B cell (primary cell): ENCODE measurements around the gene ALAD. TPM values are rescaled to one million over a fixed set of nuclear protein-coding genes. Genes with fewer than 3 reads are reported as not detected.
A peak's percentile ranks its signal among the peaks of the same experiment; 100 is the strongest.

Experiments used
- ATAC-seq: fragments of 200-7000 bp; cut with Tn5 transposase; one replicate; pipeline ENCODE4 v1.10.0; 2021; ENCODE audit warnings: low read depth, mild to moderate bottlenecking, moderate number of reproducible peaks, moderate library complexity
- CTCF ChIA-PET: fragments of 350-600 bp; sonication (Branson Sonifier 250); formaldehyde crosslinking; loops from one replicate; lab custom pipeline; 2021; ENCODE audit warnings: antibody characterized with exemption, inconsistent platforms; lab: Charles Lee
- POLR2A ChIA-PET: fragments of 350-600 bp; sonication (Branson Sonifier 250); formaldehyde crosslinking; loops from one replicate; lab custom pipeline; 2021; ENCODE audit warnings: antibody characterized with exemption; lab: Charles Lee
- DNase-seq: peaks from one replicate; pipeline ENCODE4 v3.0.0; 2013
- H2AFZ ChIP-seq: 2 replicates; pipeline ENCODE4 v1.6.1; 2012; ENCODE audit warnings: mild to moderate bottlenecking, low read depth, low read length; ENCODE audit not compliant: insufficient read depth, poor library complexity, severe bottlenecking
- H3K27ac ChIP-seq, 2 donors: 1 replicate in 1 of 2; 2 replicates in 1 of 2; pipeline ENCODE4 v1.5.1; 2012 to 2013; ENCODE audit warnings: low read length in 2 of 2, mild to moderate bottlenecking in 2 of 2, moderate library complexity in 1 of 2
- H3K27me3 ChIP-seq, 4 experiments: fragments of 200-600 bp in 1 of 4; sonication (generic) in 1 of 4; replicated peaks in 1 of 4; 1 replicate in 2 of 4; 2 replicates in 2 of 4; pipeline versions ENCODE4 v1.6.1 to v1.7.0; 2013 to 2016; ENCODE audit warnings: low read length in 3 of 4, mild to moderate bottlenecking in 2 of 4, mixed read lengths in 1 of 4, moderate library complexity in 1 of 4; ENCODE audit not compliant: insufficient read depth in 4 of 4, control insufficient read depth in 3 of 4; ENCODE audit errors: control extremely low read depth in 1 of 4
- H3K36me3 ChIP-seq, 2 experiments: replicated peaks in 1 of 2; 1 replicate in 1 of 2; 2 replicates in 1 of 2; pipeline versions ENCODE4 v1.6.1 to v1.7.1; 2013; ENCODE audit warnings: low read length in 1 of 2; ENCODE audit not compliant: insufficient read depth in 2 of 2, control insufficient read depth in 1 of 2; ENCODE audit errors: control extremely low read depth in 1 of 2, extremely low read depth in 1 of 2
- H3K4me1 ChIP-seq, 2 donors: fragments of 200-600 bp in 1 of 2; sonication (generic) in 1 of 2; 1 replicate in 1 of 2; 2 replicates in 1 of 2; pipeline versions ENCODE4 v1.5.1 to v1.6.1; 2013 to 2017; ENCODE audit warnings: low read length in 2 of 2; ENCODE audit not compliant: control insufficient read depth in 2 of 2, insufficient read depth in 2 of 2
- H3K4me2 ChIP-seq: replicated peaks from 2 replicates; pipeline ENCODE3; 2012; ENCODE audit warnings: mild to moderate bottlenecking, low read depth, low read length; ENCODE audit not compliant: poor library complexity, severe bottlenecking
- H3K4me3 ChIP-seq, 5 experiments: fragments of 200-600 bp in 1 of 5; sonication (generic) in 1 of 5; 1 replicate in 3 of 5; 2 replicates in 2 of 5; pipeline versions ENCODE4 v1.5.1 to v1.7.0; 2011 to 2016; ENCODE audit warnings: low read length in 4 of 5, mild to moderate bottlenecking in 4 of 5, low read depth in 2 of 5, control low read depth in 1 of 5, moderate library complexity in 1 of 5; ENCODE audit not compliant: insufficient read depth in 1 of 5; ENCODE audit errors: control extremely low read depth in 1 of 5, extremely low read depth in 1 of 5
- H3K79me2 ChIP-seq: fragments of 200-600 bp; sonication (generic); one replicate; pipeline ENCODE4 v1.6.0; 2016; ENCODE audit warnings: low read length; ENCODE audit not compliant: control insufficient read depth, insufficient read depth
- H3K9ac ChIP-seq: fragments of 200-600 bp; sonication (generic); 2 replicates; pipeline ENCODE4 v1.6.1; 2017; ENCODE audit warnings: mild to moderate bottlenecking, low read length, moderate library complexity
- H3K9me3 ChIP-seq, 3 donors: one replicate each; pipeline versions ENCODE4 v1.6.1 to v1.7.1; 2013; ENCODE audit warnings: low read length in 2 of 3; ENCODE audit not compliant: control insufficient read depth in 2 of 3, insufficient read depth in 1 of 3; ENCODE audit errors: control extremely low read depth in 1 of 3
- H4K20me1 ChIP-seq: 2 replicates; pipeline ENCODE4 v1.6.0; 2012; ENCODE audit warnings: mild to moderate bottlenecking, low read length; ENCODE audit not compliant: insufficient read depth, control insufficient read depth, poor library complexity, severe bottlenecking
- H3K27ac Mint-ChIP-seq: one replicate; pipeline ENCODE4 v1.8.0; 2021; ENCODE audit warnings: mixed read lengths
- H3K27me3 Mint-ChIP-seq: one replicate; pipeline ENCODE4 v1.8.0; 2021; ENCODE audit warnings: mixed read lengths
- H3K4me1 Mint-ChIP-seq: one replicate; pipeline ENCODE4 v1.8.0; 2021; ENCODE audit warnings: mixed read lengths
- H3K4me3 Mint-ChIP-seq: one replicate; pipeline ENCODE4 v1.8.0; 2021; ENCODE audit warnings: mixed read lengths
- H3K9me3 Mint-ChIP-seq: one replicate; pipeline ENCODE4 v1.8.0; 2022; ENCODE audit warnings: mixed read lengths; ENCODE audit not compliant: insufficient read depth
- CTCF ChIP-seq: fragments of 200-600 bp; IDR thresholded peaks from one replicate; pipeline ENCODE4 v1.8.0; 2022; ENCODE audit warnings: antibody characterized with exemption, mild to moderate bottlenecking
- EZH2 ChIP-seq: IDR thresholded peaks from 2 replicates; pipeline ENCODE4 v1.6.1; 2012; ENCODE audit warnings: borderline replicate concordance, low read depth, mild to moderate bottlenecking, moderate library complexity, low read length; ENCODE audit not compliant: insufficient read depth, poor library complexity, severe bottlenecking
- WGBS: methylation state at CpG from one replicate; pipeline ENCODE4 v1.1.5; 2013; ENCODE audit warnings: missing lambda C conversion rate; ENCODE audit not compliant: insufficient coverage; 5-methylcytosine and 5-hydroxymethylcytosine counted together
- intact Hi-C: fragments of 100-400 bp; cut with micrococcal nuclease; formaldehyde crosslinking; loops from one replicate; pipeline ENCODE4 v1.10.0; 2022
- polyA plus RNA-seq: library from polyadenylated mRNA; depleted of rRNA; stranded (reverse); fragments of >200 nt; gene quantifications from 2 replicates; pipeline ENCODE4 v1.2.3, GENCODE V29; 2012
- total RNA-seq, 2 donors: library from RNA; stranded (reverse); fragments of 120-200 nt in 1 of 2; gene quantifications; 1 replicate in 1 of 2; 2 replicates in 1 of 2; pipeline versions ENCODE4 v1.2.3 to v1.2.4, GENCODE V29; 2013 to 2022

Gene ALAD
- total and polyA plus RNA-seq, 2 donors (not counting 1 experiment from before 2014, with no cell fraction given): 22.0 to 39.8 TPM

GRCh38 chr9:113409883-113410206 is 8.8 kb upstream of the ALAD start:
- ATAC-seq (no peak), DNase-seq (no peak)
- Mint-ChIP-seq H3K27me3 (no peaks in the 10 kb centered on the region), H3K9me3 (no peaks in the 10 kb centered on the region), H3K4me3 (peak overlapping the region; percentile 100), H3K27ac (peak overlapping the region; percentile 100), H3K4me1 (peaks cover 32% of the 10 kb centered on the region)
- POLR2A ChIA-PET: interaction anchor here (0.5 to 3.2 kb wide), 11 partner anchors 9 to 248 kb away, joined by 3 to 44 read pairs (median 6); partner anchors contain the start of genes ALAD, CDC26, FKBP15 and HDHD3
- Histone ChIP-seq H4K20me1 (no peaks in the 10 kb centered on the region), H3K4me1 (peaks cover 8 to 17% of the 10 kb centered on the region in 2 donors), H3K27me3 (no peaks in the 10 kb centered on the region), H3K9ac (peak overlapping the region; percentile 93), H3K4me2 (peak overlapping the region; percentile 85), H3K79me2 (peaks cover 21% of the 10 kb centered on the region), H3K36me3 (peaks cover 0 to 16% of the 10 kb centered on the region in 2 experiments), H3K27ac (peak overlapping the region; percentile 92 to 97), H2AFZ (peak overlapping the region; percentile 87), H3K9me3 (no peaks in the 10 kb centered on the region), H3K4me3 (peak overlapping the region; percentile 74 to 99 (median 97))
- WGBS: under 1% methylated on average over 20 of the region's 20 CpGs
- CTCF ChIA-PET: interaction anchor here (0.7 to 3.8 kb wide), 16 partner anchors 8 to 248 kb away, joined by 3 to 46 read pairs (median 6); partner anchors contain the start of genes ALAD, CDC26 and PRPF4
- TF ChIP-seq CTCF: no peak
- TF ChIP-seq EZH2: no peak
- intact Hi-C loops: loop anchor here (1.0 to 10.0 kb wide), 8 partner anchors 9 to 1775 kb away; partner anchors contain the start of genes ALAD, CDC26, DNAJC25 and HDHD3

- Histone ChIP-seq H3K4me3 (peak overlapping the region; percentile 74 to 99 (median 97)), H3K9me3 (no peaks in the 10 kb centered on the region), H3K36me3 (peaks cover 0 to 16% of the 10 kb centered on the region in 2 experiments), H2AFZ (peak overlapping the region; percentile 87), H3K4me2 (peak overlapping the region; percentile 85), H3K79me2 (peaks cover 21% of the 10 kb centered on the region), H4K20me1 (no peaks in the 10 kb centered on the region), H3K9ac (peak overlapping the region; percentile 93), H3K4me1 (peaks cover 8 to 17% of the 10 kb centered on the region in 2 donors), H3K27me3 (no peaks in the 10 kb centered on the region), H3K27ac (peak overlapping the region; percentile 92 to 97)
- peak overlapping the region; percentile 100 for H3K27ac Mint-ChIP-seq
- ChIA-PET CTCF (interaction anchor here (0.8 to 3.8 kb wide), 15 partner anchors 8 to 248 kb away, joined by 3 to 46 read pairs (median 6); partner anchors contain the start of genes ALAD, CDC26, HDHD3 and PRPF4), POLR2A (interaction anchor here (0.5 to 3.2 kb wide), 8 partner anchors 9 to 189 kb away, joined by 3 to 44 read pairs (median 10); partner anchors contain the start of genes ALAD, CDC26, FKBP15 and HDHD3)
- H3K9me3 Mint-ChIP-seq: no peaks in the 10 kb centered on the region
- intact Hi-C loops: loop anchor here (10.0 kb wide), 1 partner anchor 1775 kb away; the partner anchor contains the start of gene DNAJC25
- peak overlapping the region; percentile 100 for H3K4me3 Mint-ChIP-seq
- ATAC-seq (no peak), DNase-seq (no peak)
- WGBS: 42% methylated on average over 10 of the region's 10 CpGs
- H3K4me1 Mint-ChIP-seq: peaks cover 32% of the 10 kb centered on the region
- TF ChIP-seq EZH2: no peak
- TF ChIP-seq CTCF: no peak
- no peaks in the 10 kb centered on the region for H3K27me3 Mint-ChIP-seq
Measured at GRCh38 chr9:113409481-113409880, 8.4 kb upstream of the ALAD start.
